ENCODE results near the gene CPEB3.
"Not testable (repeated sequence)": the region's sequence is repeated elsewhere in the genome, so short reads cannot be mapped to it uniquely, and the experiment has no call there.

Gene CPEB3

GRCh38 chr10:92290837-92291615 lies at the start of gene CPEB3, which contains the start of gene MARCHF5:
TSS of gene CPEB3 (minus strand) at chr10:92291078. CDS start at chr10:92240350, 50,728 bp downstream.
TSS of gene MARCHF5 (plus strand) at chr10:92291167. CDS start at chr10:92291495, 328 bp downstream.
- DNase-seq = peak; percentile 92

DNA sequence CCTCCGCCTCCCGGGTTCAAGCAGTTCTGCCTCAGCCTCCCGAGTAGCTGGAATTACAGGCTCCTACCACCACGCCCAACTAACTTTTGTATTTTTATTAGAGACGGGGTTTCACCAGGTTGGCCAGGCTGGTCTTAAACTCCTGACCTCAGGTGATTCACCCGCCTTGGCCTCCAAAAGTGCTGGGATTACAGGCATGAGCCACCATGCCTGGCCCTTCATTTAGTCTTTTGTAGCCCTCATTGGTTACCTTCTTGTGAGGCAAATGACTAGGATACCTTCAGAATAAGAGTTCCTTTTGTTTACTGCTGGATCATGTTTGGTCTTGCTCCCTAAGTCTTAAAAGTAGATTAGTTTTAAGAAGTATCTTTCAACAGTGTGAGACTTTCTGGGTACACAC lies 39.0 kb upstream of the CPEB3 start:
- DNase-seq = not testable (repeated sequence)

- DNase-seq = no peak
Measured at GRCh38 chr10:92328993-92329392, 38.1 kb upstream of the CPEB3 start.

DNA sequence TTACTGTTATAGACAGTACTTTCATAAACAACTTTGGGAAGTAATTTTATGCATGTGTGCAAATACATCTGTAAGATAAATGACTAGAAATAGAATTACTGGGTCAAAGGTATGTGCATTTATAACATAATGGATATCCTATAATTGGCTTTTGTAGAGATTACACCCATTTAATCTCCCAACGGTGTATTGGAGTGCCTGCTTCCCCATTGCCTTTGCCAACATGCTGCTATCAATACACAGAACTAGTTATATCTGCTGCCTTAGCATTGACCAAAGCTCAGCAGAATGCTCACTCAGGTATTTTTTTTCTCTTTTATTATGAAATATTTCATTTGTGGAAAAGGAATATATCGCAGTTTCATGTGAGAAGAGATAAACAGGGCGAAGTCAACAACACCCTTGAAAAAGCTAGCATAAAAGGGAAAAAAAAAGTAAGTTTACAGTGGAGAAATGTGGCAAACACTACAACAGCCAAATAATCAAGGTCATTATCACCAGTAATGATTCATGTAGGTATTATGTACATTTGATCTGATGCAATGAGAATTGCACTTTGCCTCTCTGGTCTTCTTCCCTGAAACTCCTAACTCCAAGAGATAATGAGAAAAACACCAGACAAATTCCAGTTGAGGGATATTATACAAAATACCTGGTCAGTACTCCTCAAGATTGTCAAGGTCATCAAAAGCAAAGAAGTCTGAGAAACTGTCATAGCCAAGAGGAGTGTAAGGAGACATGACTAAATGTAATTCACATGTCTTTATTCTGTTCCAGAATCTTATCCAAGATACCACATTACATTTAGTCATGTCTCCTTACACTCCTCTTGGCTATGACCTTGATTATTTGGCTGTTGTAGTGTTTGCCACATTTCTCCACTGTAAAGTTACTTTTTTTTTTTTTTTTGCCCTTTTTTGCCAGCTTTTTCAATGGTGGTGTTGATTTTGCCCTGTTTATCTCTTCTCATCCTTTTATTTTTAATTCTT lies 36.9 kb upstream of the CPEB3 start:
- no peak for DNase-seq

DNA sequence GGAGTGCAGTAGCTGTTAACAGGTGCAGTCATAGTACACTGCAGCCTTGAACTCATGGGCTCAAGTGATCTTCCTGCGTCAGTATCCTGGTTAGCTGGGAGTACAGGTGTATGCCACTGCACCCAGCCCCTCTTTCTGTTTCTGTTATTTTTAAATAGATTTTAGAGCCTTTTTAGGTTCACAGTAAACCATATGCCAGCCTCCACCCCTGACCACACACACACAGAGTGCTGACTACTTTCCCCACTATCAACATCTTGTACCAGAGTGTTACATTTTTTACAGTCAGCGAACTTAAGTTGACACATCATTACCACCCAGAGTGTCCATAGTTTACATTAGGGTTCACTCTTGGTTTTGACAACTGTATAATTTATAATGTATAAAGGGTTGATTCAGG lies 32.2 kb upstream of the CPEB3 start:
- no peak for DNase-seq

GRCh38 chr10:92316610-92317009 lies 25.7 kb upstream of the CPEB3 start:
- no peak for DNase-seq

GRCh38 chr10:92313750-92314149 lies 22.9 kb upstream of the CPEB3 start:
- no peak for DNase-seq

- no peak for DNase-seq
Measured at GRCh38 chr10:92309272-92309671, 18.4 kb upstream of the CPEB3 start.

DNA sequence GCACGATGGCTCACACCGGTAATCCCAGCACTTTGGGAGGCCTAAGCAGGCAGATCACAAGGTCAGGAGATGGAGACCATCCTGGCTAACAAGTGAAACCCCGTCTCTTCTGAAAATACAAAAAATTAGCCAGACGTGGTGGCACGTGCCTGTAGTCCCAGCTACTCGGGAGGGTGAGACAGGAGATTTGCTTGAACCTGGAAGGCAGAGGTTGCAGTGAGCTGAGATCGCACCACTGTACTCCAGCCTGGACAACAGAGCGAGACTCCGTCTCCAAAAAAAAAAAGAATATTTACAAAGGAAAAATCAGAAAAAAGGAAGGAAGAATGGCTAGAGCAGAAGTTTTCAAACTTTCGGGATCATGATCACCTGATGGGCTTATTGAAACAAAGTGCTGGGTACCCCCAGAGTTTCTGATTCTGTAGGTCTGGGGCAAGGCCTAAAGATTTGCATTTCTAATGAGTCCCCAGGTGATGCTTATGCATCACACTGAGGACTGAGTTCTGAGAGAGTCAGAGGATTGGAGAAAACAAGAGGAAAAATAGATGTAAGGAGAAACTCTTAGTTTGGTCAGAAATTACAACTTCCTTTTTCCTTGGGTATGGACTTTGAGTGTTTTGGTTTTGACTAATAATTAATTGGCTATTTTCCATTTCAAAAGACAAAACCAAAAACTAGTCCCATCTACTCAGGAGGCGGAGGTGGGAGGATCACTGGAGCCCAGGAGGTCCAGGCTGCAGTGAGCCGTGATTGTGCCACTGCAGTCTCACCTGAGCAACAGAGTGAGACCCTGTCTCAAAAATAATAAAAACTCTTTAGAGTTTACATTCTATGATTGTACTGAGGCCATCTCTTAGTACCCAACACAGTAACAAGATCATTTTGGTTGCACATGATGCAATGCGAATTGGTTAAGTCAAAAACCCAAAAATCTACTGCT lies 14.5 kb upstream of the CPEB3 start:
- DNase-seq = no peak

DNA sequence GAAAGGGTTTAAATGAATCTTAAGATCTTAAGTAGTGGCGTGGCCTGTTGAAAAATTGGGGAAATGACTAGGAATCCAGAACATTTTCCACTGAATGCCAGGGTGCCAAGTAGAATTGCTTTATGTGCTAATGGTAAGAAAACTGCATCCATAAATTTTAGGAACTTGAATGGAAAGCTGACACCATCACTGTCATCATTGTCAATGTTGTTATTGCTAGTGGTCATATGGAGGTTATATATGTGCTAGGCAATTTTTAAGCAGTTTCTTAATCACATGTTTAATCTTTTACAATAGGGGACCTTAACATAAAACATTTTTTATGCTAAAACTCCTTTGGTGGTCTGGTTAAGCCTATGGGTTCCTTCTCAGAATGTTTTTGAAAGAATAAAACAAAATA lies 13.2 kb upstream of the CPEB3 start:
- no peak for DNase-seq

GRCh38 chr10:92303096-92303495 lies 12.2 kb upstream of the CPEB3 start:
- DNase-seq = no peak

DNA sequence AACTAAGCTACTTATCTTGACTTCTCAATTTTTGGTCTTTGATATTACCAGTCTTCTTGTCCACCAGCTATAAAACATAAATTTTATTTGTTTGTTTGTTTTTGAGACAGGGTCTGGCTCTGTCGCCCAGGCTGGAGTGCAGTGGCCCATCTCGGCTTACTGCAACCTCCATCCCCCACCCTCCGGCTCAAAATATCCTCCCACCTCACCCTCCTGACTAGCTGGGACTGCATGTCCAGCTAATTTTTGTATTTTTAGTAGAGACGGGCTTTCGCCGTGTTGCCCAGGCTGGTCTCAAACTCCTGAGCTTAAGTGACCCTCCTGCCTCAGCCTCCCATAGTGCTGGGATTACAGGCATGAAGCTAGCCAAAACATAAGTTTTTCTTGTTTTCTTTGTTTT lies 7.6 kb upstream of the CPEB3 start:
- no peak for DNase-seq

- DNase-seq = peak; percentile 49
Measured at GRCh38 chr10:92291921-92292845, 1.3 kb upstream of the CPEB3 start.

DNA sequence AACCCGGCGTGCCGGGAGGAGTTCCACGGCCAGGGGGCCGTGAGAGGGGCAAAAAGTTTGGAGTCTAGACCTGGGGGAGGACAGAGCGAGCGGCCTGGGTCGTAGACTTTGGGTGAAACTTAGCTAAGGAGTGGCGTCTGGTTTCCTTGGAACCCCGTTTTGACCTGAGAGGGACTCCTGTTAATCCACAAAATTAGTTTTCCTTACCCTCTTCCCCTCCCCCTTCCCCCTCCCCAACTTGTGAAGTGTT lies 663 bp upstream of the CPEB3 start:
- DNase-seq = no peak

GRCh38 chr10:92290076-92290836 lies 622 bp downstream of the CPEB3 start:
- DNase-seq = no peak

- DNase-seq = no peak
Measured at GRCh38 chr10:92284112-92284704, 6.7 kb downstream of the CPEB3 start.

GRCh38 chr10:92278996-92279696 lies 11.7 kb downstream of the CPEB3 start:
- DNase-seq = no peak

DNA sequence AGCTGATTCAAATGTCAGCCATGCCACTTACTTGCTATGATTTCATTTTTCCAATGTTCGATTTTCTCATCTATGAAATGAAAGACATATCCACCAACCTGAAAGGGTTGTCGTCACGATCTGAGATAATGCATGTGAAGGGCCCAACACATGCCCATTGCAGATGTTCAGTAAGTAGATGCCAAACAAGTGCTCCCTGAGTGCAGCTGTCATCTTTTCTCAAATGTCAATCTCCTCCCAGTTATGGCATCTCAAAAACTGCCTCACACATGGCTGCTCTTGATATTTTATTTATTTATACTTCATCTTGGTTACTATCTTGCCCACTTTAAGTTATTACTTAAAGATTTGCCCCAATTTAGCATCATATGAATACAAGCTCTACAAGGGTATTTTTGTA lies 16.8 kb downstream of the CPEB3 start:
- no peak for DNase-seq

- DNase-seq = no peak
Measured at GRCh38 chr10:92268748-92269147, 22.1 kb downstream of the CPEB3 start.

GRCh38 chr10:92267343-92267742 lies 23.5 kb downstream of the CPEB3 start:
- DNase-seq = no peak

All from amniotic stem cell (primary cell).